Endometrium (tissue), 2 donors: ENCODE measurements around the gene GHSR.

Experiments
- FAIRE-seq: peaks from 2 replicates; lab custom pipeline; 2012; peaks lifted over from hg19 to GRCh38; lab: Jason Lieb, UNC
- donor health status: control.
- donor health status: control.

GHSR gene, protein sequence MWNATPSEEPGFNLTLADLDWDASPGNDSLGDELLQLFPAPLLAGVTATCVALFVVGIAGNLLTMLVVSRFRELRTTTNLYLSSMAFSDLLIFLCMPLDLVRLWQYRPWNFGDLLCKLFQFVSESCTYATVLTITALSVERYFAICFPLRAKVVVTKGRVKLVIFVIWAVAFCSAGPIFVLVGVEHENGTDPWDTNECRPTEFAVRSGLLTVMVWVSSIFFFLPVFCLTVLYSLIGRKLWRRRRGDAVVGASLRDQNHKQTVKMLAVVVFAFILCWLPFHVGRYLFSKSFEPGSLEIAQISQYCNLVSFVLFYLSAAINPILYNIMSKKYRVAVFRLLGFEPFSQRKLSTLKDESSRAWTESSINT

DNA sequence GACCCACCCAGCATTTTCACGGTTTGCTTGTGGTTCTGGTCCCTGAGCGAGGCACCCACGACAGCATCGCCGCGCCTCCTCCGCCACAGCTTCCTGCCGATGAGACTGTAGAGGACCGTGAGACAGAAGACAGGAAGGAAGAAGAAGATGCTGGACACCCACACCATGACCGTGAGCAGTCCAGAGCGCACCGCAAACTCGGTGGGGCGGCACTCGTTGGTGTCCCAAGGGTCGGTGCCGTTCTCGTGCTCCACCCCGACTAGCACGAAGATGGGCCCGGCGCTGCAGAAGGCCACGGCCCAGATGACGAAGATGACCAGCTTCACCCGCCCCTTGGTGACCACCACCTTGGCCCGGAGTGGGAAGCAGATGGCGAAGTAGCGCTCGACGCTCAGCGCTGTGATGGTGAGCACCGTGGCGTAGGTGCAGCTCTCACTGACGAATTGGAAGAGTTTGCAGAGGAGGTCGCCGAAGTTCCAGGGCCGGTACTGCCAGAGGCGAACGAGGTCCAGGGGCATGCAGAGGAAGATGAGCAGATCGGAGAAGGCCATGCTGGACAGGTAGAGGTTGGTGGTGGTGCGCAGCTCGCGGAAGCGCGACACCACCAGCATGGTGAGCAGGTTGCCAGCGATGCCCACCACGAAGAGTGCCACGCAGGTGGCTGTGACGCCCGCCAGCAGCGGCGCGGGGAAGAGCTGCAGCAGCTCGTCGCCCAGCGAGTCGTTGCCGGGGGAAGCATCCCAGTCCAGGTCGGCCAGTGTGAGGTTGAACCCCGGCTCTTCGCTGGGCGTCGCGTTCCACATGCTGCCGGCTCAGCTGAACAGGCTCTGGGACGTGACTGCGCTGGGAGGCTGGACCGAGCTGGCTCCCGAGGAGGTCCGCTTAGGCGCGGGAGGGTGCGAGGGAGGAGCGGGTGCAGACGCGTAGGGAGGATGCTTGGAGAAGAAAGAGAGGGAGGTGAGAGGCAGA, at the start of gene GHSR:
GHSR (minus strand) TSS at position 846 of the 969 bp plus-strand sequence; CDS start at position 803, 43 bp downstream.
- no peak for FAIRE-seq

DNA sequence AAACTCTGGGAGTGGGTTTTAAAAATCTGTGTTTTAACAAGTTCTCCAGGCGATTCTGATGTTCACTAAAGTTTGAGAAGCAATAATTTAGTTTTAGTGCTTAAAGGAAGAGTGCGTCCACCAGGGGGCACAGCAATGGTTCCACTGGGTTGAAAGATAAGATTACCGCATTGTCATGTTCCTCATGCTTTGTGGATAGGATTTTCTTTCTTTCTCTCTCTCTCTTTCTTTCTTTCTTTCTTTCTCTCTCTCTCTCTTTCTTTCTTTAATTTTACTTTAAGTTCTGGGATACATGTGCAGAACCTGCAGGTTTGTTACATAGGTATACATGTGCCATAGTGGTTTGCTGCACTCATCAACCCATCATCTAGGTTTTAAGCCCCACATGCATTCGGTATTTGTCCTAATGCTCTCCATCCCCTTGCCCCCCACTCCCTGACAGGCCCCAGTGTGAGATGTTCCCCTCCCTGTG, 42.0 kb upstream of the GHSR start:
- peak; percentile 72 for FAIRE-seq

DNA sequence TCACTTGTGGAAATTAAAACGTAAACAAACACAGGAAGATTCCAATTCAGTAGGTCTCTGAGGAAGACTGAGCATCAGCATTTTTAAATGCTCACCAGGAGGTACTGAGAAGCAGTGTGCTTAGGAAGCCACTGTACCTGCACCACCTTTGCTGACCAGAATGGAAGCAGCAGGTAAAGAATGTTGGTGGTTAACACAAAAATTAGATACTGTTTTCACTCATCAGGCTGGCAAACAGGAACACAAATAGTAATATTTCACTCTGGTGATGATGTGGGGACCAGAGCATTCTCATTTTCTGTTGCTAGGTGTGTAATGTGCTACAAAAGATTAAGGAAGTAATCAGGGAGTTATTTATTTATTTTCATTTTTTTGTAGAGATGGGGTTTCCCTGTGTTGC, 29.9 kb upstream of the GHSR start:
- no peak for FAIRE-seq

DNA sequence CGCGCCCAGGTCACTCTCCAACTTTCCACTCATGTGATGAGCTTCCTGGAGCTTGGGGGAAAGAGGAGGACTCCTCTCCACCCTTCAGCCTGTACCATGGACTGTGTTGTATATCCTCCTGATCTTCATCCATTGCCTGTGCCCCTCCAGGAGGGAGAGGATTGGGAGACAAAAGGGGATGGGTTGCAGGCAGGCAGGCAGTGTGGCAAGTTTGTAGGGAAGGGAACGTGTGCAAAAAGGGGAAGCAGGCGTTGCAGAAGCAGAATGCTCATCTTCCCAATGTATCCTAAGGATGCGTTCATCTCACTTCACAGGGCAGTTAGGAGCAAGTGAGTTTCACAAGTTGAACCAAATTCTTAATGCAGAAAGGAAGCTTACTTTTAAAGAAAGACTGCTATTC, 28.1 kb upstream of the GHSR start:
- FAIRE-seq: no peak

DNA sequence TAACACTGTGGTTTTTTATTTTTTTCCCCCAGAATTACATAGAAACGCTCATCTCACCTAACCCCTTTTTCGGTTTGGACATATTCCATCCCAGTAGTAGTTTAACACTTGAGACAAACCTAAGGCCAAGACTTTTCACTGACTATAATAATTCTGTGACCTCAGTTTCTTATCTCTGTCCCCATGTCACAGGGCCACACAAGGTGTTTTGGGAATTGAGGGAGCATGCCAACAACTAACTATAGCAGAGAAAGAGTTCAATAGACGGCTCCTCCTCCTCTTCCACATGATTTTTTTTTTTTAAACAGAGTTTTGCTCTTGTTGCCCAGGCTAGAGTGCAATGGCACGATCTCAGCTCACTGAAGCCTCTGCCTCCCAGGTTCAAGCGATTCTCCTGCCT, 27.4 kb upstream of the GHSR start:
- no peak for FAIRE-seq

DNA sequence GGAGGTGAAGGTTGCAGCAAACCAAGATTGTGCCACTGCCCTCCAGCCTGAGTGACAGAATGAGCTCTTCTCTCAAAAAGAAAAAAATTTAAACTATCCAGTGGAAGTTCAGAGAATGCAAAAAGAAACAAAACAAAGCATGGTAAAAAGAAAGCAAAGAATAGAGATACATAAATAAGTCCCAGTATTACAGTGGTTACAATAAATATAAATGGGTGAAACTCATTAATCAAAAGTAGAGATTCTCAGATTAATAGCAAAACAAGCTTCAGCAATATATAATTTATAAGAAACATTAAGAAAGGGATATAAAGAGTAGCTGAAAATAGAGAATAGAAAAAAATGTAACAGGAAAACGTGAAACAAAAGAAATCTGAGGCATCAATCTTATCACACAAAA, 23.6 kb upstream of the GHSR start:
- FAIRE-seq: no peak

DNA sequence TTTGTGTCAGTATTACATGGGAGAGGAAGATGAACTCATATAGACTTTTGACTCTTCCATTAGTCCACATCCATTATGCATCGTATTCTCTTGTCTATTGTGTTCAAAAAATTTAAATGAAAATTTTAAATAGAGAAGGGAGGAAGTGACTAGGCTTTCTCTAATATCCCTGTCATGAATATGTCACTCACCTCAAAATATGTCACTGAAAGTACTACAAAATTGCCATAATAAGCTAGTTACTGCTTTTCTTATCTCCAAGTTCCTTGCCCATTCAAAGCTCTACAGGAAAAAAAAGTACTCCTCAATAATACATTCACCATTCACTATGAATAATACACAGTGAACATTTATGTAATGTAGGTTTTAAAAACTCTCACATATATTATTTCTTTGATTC, 22.3 kb upstream of the GHSR start:
- FAIRE-seq: no peak

DNA sequence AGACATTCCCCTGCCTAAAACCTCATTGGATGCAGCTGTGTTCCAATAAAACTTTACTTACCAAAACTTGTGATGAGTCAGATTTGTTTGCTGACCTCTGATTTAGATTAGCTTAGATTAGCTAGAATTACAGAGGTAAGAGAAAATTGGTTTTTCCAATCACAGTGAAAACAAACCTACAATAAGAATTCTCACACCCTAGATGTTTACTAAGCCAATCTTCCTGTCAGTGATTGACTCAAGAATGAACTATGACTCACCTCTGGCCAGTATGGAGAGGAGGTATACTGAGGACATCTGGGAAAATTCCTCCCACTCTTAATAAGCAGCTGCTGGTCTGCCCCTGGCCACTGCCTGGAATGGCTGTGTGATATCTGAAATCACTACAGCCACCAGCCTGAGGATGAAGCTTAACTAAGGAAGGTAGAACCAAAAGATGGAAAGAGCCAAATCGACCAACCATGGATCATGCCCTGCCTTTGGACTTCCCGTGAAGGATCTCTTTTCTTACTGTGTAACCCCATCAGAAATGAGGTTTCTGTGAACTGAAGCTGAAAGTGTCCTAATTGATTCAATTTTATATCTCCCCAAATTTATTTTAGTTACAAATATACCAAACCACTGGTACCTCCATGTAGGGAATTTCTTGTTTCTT, 19.0 kb upstream of the GHSR start:
- FAIRE-seq: no peak

DNA sequence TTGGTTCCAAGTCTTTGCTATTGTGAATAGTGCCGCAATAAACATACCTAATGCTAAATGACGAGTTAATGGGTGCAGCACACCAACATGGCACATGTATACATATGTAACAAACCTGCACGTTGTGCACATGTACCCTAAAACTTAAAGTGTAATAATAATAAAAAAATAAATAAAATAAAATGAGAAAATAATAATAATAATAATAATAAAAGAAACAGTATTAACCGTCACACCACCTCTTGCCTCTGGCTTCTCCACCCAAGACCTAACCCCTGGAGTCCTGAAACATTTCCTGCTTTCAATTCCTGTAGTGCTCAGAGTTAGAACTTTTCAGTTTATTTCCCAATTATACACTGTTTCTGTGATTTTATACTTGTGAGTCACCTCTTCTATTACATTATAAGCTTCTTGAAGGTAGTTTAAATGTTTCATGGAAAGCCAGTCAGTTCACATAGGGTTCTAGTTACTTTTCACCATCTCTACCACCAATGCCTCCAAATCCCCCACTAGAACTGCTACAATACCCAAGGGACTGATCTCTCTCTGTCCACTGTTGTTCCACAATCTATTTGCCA, 18.4 kb upstream of the GHSR start:
- FAIRE-seq: no peak

DNA sequence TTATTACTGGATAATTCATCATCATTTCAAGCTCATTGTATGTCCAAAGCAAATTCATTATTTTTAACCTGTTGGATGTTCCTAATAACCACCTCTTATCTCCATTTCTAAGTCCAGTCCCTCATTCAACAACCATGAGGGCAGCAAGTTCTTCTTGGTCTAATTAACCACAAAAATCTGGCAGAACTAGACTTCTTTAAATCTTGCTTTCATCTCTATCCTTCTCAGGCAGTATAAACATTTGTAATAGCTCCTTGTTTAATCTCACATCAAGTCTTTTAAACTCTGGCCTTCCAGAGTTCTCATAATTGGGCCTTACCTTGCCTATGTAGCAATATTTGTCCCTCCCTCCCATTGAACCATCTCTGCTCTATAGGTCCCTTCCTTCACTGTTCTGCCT, 17.0 kb upstream of the GHSR start:
- no peak for FAIRE-seq

DNA sequence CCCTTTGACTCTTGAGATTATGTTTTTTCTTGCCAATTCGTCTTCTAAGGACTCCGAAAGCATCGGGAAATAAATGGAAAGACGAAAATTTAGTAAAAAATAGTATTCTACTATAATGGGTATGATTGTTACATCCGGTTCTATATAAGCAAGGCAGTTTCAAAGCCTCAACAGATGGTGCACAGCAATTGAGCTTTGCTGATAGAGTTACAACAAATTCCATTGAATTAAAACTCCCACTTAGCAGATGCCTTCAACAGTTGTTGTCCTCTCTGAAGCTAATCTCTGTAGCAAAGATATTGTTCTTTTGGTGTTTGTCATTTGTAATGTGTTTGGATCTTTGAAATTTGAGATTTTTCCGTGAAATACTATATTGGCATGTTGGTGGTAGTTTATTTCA, 16.1 kb upstream of the GHSR start:
- FAIRE-seq: peak; percentile 89

DNA sequence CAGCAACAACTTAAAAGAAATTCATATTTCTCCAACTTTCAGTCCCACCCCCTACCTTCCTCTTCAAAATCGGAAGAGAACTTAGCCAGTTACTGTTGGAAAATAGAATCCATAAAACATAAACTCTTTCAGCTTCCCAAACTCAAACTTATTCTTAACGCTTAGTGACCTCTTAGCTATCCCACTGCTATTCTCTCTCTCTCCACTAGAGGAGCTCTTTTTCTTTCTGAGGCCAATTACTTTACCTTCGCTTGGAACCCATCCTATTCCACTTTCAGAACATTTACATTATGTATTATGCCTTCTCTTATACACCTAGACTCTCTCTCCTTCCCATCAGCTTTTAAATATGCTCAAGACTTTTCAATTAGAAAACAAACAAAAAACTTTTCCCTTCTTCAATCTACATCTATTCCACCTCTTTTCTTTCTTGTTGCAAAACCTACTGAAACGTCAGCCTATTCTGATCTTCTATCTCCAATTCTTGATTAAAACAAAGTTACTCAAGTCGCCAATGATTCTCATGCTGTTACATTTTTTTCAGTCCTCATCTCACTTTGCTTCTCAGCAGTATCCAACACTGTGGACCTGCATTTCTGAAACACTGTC, 13.4 kb upstream of the GHSR start:
- FAIRE-seq: no peak

DNA sequence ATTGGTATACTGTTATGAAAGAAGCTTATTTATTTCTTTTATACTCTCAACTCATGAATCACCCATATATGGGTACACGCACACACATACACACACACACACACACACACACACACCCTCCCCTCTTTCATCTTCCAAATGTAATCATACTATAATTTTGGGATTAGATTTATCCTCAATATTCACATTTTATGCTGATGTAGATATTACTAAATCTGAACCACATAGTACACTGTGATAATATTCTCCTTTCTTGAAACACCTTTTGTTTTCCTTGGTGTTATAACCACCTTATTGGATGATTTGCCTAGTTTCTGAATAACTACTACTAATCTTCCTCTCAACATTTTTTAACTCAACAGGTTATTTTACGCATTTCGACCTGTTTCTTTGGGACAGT, 8.1 kb upstream of the GHSR start:
- FAIRE-seq: no peak

DNA sequence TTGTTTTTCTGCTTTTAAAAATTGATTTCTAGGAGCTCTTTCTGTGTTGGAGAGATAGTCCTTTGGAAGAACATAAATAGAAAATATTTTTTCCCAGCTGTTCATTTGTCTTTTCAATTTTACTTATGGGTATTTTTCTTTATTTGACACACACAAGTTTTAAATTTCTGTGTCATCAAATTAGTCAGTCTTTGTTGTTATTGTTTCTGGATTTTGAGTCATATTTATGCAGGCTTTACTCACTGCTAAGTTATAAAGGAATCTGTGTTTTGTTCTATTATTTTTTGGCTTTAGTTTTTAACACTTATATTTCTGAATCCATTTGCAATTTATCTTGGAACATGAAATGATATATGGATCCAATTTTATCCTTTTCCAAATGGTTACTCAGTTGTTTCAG, 5.9 kb upstream of the GHSR start:
- no peak for FAIRE-seq

DNA sequence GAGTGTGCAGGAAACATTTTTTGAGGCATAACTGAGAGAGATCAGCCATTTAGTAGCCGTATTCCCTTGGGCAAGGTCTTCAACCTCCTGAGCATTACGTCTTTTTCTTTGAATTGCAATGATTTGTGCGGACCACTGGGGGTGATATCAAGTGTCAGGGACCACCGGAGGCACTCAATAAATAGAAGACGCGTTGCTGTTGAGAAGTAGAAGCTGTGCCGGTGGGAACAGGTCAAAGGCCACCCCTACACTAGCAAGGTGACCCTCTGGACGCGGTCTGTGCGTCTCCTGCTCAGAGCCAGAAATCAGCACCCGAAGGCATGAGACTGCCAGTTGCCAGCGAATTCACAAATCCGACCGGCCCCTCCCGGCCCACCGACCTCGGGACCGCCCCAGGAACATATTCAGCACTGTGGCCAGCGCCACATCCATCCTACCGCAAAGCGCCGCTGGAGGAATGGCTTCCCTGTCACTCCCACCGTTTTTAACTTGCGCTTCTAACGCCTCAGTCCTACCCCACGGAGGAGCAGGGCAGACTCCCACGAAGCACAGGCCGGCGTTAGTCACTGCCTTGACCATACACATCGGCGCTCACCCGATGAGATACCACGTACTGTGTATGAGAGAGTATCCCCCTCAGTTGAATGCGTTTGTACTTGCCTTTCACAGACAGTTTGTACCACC, 1.4 kb upstream of the GHSR start:
- FAIRE-seq: no peak

DNA sequence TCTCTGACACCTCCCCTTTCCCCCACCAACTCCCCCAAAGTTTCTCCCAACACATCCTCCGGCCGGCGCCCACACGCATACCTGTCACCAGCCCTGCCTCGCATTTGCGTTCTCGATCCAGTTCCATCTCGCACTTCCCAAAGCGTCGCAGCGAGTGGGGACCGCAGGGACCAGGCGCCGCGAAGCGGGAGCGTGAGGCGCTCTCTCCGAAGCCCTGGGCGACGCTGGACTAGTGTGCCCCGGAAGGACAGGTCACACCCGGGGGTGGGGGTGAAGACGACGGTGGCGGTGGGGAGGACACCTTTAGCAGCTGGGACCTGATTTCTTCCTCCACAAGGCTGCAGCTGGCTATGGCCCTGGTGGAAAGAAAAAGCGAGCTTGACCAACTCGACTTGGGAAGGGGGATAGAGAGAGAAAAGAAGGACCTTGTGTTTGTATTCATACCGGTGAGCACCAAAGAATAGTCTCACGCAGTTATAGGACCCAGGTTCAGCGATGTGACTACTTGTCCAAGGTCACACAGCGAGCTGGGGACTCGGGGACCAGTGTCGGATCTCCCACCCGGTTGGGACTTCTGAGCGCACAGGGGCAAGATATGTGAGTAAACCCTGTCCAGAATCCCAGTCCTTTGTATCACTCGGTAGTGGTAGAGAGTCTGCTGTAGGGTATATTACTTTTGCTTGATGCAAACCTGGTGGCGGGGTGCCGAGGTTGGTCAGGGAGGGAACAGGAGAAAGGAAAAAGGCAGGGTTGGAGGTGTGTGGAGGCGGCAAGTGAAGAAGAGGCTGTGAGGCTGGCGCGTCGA, 607 bp upstream of the GHSR start:
- FAIRE-seq: no peak

DNA sequence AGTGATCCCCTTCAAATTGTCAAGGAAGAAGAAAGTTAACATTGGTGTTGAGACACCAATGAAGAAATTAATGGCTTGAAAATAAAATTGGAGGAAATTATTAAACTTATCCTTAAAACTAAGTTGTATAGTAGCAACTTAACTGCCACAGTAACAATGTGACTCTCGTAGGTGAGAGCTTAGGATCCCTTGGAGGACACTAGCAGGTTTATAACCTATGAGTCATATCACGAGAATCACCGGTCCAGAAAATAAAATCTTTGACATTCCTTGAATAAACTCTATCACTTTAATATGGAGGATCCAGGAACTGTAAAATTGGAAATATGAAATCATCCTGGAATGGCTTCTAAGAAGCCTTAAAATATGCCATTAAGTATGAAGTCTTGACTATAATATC, 2.1 kb downstream of the GHSR start:
- no peak for FAIRE-seq

DNA sequence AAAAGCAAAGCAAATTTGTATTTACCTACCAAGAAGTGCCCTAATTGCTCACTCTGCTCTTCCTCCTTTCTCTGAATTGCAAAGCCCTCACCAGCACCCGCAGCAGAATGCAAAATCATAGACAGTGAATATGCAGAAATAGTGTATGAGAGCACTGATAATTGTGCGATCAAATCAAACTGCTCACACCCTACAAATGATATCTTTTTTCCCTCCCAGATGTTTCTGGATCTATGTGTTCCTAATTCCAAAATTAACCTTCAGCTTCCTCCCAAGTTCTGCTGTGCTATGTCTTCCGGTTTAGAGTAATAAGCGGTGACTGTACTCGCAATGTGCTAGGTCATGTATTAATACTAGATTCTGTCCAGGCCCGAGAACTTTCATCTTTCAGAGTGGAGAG, 3.4 kb downstream of the GHSR start:
- FAIRE-seq: no peak

DNA sequence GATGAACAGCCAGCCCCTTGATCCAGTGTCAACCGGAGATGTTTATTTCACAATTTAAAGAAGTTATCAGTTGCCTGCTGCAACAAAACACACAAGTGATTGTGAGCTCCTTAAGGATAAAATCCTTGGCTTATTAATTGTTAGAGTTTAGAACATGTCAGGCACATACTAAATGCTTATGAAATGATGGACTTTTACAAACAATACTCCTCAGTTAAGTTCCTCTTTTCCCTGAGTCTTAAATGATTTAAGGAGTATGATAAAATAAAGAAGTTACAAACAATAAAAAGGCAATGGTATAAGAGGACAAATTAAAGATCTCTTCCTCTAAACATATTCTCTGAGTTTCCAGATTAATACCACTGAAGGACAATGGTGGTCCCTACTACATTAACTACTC, 5.7 kb downstream of the GHSR start:
- FAIRE-seq: no peak

DNA sequence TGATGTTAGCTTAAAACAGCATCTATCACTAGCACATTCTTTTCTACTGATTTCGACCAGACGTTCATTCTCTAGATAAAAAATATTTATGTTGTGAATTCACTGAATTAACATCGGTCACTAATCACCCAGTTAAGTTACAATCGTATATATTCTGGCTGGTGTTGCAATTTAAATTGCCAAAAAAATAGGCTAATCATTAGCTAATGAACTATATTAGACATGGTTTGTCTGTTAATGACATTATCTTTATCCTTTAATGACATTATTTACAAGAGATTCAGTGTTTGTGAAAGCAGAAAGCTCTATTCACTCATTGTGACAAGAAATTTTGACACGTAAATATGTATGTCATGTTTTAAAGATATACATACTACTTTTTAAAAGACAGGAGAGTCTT, 6.7 kb downstream of the GHSR start:
- FAIRE-seq: no peak
